D721Med (cell line): ENCODE data around the gene FAM174C.
A peak's percentile ranks its signal among the peaks of the same experiment; 100 is the strongest.

Source experiments
- DNase-seq: peaks from one replicate; pipeline ENCODE4 v3.0.0; 2011; ENCODE audit warnings: low spot score; ENCODE audit not compliant: insufficient read length
- FAIRE-seq: peaks from 2 replicates; lab custom pipeline; 2011; peaks lifted over from hg19 to GRCh38; lab: Jason Lieb, UNC
- CTCF ChIP-seq: IDR thresholded peaks from 2 replicates; pipeline ENCODE4 v1.5.1; 2012; ENCODE audit warnings: mild to moderate bottlenecking, control low read depth; ENCODE audit not compliant: insufficient read depth; ENCODE audit errors: missing control alignments

Gene FAM174C

GRCh38 chr19:1258707-1259205 lies 16.6 kb upstream of the FAM174C start:
- no peak for DNase-seq
- no peak for FAIRE-seq
- TF ChIP-seq CTCF: no peak

GRCh38 chr19:1259206-1259875 lies 16.0 kb upstream of the FAM174C start:
- DNase-seq (no peak), FAIRE-seq (no peak)
- no peak for TF ChIP-seq CTCF

GRCh38 chr19:1259876-1260748 lies 15.2 kb upstream of the FAM174C start:
- DNase-seq (no peak), FAIRE-seq (no peak)
- TF ChIP-seq CTCF: no peak

GRCh38 chr19:1260749-1261537 lies 14.4 kb upstream of the FAM174C start:
- no peak for TF ChIP-seq CTCF
- DNase-seq: peak; percentile 100
- FAIRE-seq: no peak

- TF ChIP-seq CTCF: no peak
- DNase-seq (no peak), FAIRE-seq (no peak)
These were observed 13.9 kb upstream of the FAM174C start for GRCh38 chr19:1261538-1261797.

- no peak for DNase-seq
- no peak for TF ChIP-seq CTCF
- no peak for FAIRE-seq
These were observed 13.3 kb upstream of the FAM174C start for GRCh38 chr19:1261798-1262622.
